ENCODE results near the gene FGGY. TPM values are rescaled to one million over a fixed set of nuclear protein-coding genes. Genes with fewer than 3 reads are reported as not detected.

Gene FGGY
- total and polyA plus RNA-seq, 2 donors (not counting 3 experiments of a cell fraction or from before 2014, with no cell fraction given) = 5.6 to 6.4 TPM

DNA sequence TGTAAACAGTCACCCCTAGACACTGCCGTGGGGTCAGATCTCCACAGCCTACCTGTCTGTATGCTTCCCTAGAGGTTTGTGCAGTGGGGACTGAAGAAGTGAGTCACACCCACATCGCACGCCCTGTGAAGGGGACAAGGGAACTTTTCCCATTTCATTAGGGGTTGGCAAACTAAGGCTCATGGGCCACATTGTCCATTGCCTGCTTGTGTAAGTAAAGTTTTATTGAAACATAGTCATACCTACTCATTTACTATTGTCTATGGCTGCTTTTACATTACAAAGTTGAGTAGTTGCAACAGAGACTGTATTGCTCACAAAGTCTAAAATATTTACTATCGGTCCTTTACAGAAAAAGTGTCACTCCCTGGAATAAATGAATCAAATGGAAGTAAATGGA is 2.5 kb upstream of the FGGY start:
- intact Hi-C loops (cut with micrococcal nuclease) (no loop called here), dilution Hi-C loops (cut with MboI; ENCODE audit: extremely low pct_ligation_motif_present, low sequenced_read_pairs) (no loop called here)
- Histone ChIP-seq H3K4me2 (ENCODE audit: insufficient read depth, low read length) (no peak overlapping the region), H2AFZ (ENCODE audit: low read depth, low read length) (no peak overlapping the region), H3K27me3 (ENCODE audit: control insufficient read depth in 2 of 2, insufficient read depth in 2 of 2, low read length in 2 of 2) (no peaks in the 10 kb centered on the region), H3K4me1 (ENCODE audit: control insufficient read depth, extremely low read depth, insufficient read depth, low read length) (peaks cover 30% of the 10 kb centered on the region), H3K9me3 (replicated peaks; ENCODE audit: control insufficient read depth, insufficient read depth, low read length) (no peaks in the 10 kb centered on the region), H3K9me1 (replicated peaks; ENCODE audit: control insufficient read depth, extremely low read depth, insufficient read depth, low read length) (no peaks in the 10 kb centered on the region), H3K27ac (ENCODE audit: insufficient read depth, low read depth, low read length) (no peak overlapping the region), H3K79me2 (ENCODE audit: control insufficient read depth, insufficient read depth, low read length) (no peaks in the 10 kb centered on the region), H3K36me3 (ENCODE audit: control insufficient read depth in 2 of 2, extremely low read depth in 1 of 2, insufficient read depth in 2 of 2, low read length in 2 of 2) (no peaks in the 10 kb centered on the region), H3K4me3 (replicated peaks in 1 of 3; ENCODE audit: insufficient read depth in 1 of 3, low read depth in 1 of 3, low read length in 3 of 3) (no peak overlapping the region), H3K9ac (replicated peaks; ENCODE audit: extremely low read depth, insufficient read depth, low read length) (no peak overlapping the region), H4K20me1 (replicated peaks; ENCODE audit: control insufficient read depth, extremely low read depth, insufficient read depth, low read length) (no peaks in the 10 kb centered on the region)
- TF ChIP-seq POLR2AphosphoS5 (IDR thresholded peaks at IDR 0.05; ENCODE audit: insufficient read depth, low read depth, low read length) (no peak), MYC (IDR thresholded peaks at IDR 0.05; ENCODE audit: low read depth, low read length) (no peak), POLR2A (IDR thresholded peaks at IDR 0.05; ENCODE audit: low read depth, low read length) (no peak), FOS (IDR thresholded peaks at IDR 0.05; ENCODE audit: borderline replicate concordance, insufficient read depth, low read length) (no peak), JUN (IDR thresholded peaks at IDR 0.05; ENCODE audit: borderline replicate concordance, insufficient read depth, insufficient read length, low read depth) (no peak), EZH2 (IDR thresholded peaks at IDR 0.05; ENCODE audit: borderline replicate concordance, low read depth, low read length, severe bottlenecking) (no peak), GATA2 (IDR thresholded peaks at IDR 0.05; ENCODE audit: insufficient read depth, insufficient read length, low read depth, low read length) (no peak)
- TF ChIP-seq, protein P1, sequence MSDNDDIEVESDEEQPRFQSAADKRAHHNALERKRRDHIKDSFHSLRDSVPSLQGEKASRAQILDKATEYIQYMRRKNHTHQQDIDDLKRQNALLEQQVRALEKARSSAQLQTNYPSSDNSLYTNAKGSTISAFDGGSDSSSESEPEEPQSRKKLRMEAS (IDR thresholded peaks at IDR 0.05; ENCODE audit: insufficient read depth, insufficient read length) = no peak
- TF ChIP-seq, protein P2, sequence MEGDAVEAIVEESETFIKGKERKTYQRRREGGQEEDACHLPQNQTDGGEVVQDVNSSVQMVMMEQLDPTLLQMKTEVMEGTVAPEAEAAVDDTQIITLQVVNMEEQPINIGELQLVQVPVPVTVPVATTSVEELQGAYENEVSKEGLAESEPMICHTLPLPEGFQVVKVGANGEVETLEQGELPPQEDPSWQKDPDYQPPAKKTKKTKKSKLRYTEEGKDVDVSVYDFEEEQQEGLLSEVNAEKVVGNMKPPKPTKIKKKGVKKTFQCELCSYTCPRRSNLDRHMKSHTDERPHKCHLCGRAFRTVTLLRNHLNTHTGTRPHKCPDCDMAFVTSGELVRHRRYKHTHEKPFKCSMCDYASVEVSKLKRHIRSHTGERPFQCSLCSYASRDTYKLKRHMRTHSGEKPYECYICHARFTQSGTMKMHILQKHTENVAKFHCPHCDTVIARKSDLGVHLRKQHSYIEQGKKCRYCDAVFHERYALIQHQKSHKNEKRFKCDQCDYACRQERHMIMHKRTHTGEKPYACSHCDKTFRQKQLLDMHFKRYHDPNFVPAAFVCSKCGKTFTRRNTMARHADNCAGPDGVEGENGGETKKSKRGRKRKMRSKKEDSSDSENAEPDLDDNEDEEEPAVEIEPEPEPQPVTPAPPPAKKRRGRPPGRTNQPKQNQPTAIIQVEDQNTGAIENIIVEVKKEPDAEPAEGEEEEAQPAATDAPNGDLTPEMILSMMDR (IDR thresholded peaks at IDR 0.05; ENCODE audit: extremely low read depth in 1 of 2, insufficient read depth in 1 of 2, low read depth in 1 of 2, low read length in 2 of 2) = no peak
- CTCF ChIA-PET = no interaction called here
- BruUV-seq (replicated peaks) = no TSS peak
- FAIRE-seq = no peak
- POLR2A ChIA-PET = no interaction called here
- no peak for DNase-seq (ENCODE audit: low read depth, low spot score)

Measured in endothelial cell of umbilical vein (primary cell).